UCSD-AML1 (cell line): ENCODE data around the gene CHSY1.
A peak's percentile ranks its signal among the peaks of the same experiment; 100 is the strongest.

Experiments
- DNase-seq: peaks from one replicate; lab custom pipeline; 2025; ENCODE audit not compliant: unreplicated experiment; lab: John Stamatoyannopoulos, UW

Gene CHSY1

GRCh38 chr15:101156509-101157159 lies 95.2 kb downstream of the CHSY1 start:
- no peak for DNase-seq

- DNase-seq = no peak
Measured at GRCh38 chr15:101156061-101156460, 95.8 kb downstream of the CHSY1 start.

GRCh38 chr15:101153801-101154656 lies 97.8 kb downstream of the CHSY1 start:
- DNase-seq = no peak

GRCh38 chr15:101152914-101153313 lies 98.9 kb downstream of the CHSY1 start:
- DNase-seq = no peak

GRCh38 chr15:101151288-101151687 lies 100.6 kb downstream of the CHSY1 start:
- no peak for DNase-seq

- no peak for DNase-seq
Measured at GRCh38 chr15:101150723-101151040, 101.2 kb downstream of the CHSY1 start.

GRCh38 chr15:101149864-101150722 lies 101.8 kb downstream of the CHSY1 start:
- no peak for DNase-seq

- DNase-seq = peak; percentile 47
Measured at GRCh38 chr15:101148881-101149664, 102.8 kb downstream of the CHSY1 start.

- no peak for DNase-seq
Measured at GRCh38 chr15:101148166-101148880, 103.5 kb downstream of the CHSY1 start.

- no peak for DNase-seq
Measured at GRCh38 chr15:101147181-101147580, 104.7 kb downstream of the CHSY1 start.

- DNase-seq = no peak
Measured at GRCh38 chr15:101146118-101146702, 105.6 kb downstream of the CHSY1 start.

- DNase-seq = no peak
Measured at GRCh38 chr15:101145362-101145761, 106.5 kb downstream of the CHSY1 start.

GRCh38 chr15:101143321-101143720 lies 108.5 kb downstream of the CHSY1 start:
- DNase-seq = no peak

- no peak for DNase-seq
Measured at GRCh38 chr15:101142711-101143110, 109.1 kb downstream of the CHSY1 start.

GRCh38 chr15:101141926-101142527 lies 109.8 kb downstream of the CHSY1 start:
- no peak for DNase-seq

- DNase-seq = no peak
Measured at GRCh38 chr15:101140697-101141065, 111.2 kb downstream of the CHSY1 start.

GRCh38 chr15:101139986-101140696 lies 111.7 kb downstream of the CHSY1 start:
- no peak for DNase-seq

GRCh38 chr15:101138913-101139880 lies 112.7 kb downstream of the CHSY1 start:
- no peak for DNase-seq
